HG02970 (cell line): Measurements from ENCODE around the gene C4A.
"Not testable (repeated sequence)": the region's sequence is repeated elsewhere in the genome, so short reads cannot be mapped to it uniquely, and the experiment has no call there.

Experiments used
- ATAC-seq: cut with Tn5 transposase; IDR thresholded peaks from one replicate; pipeline ENCODE4 v1.9.1; 2021; ENCODE audit warnings: mild to moderate bottlenecking, moderate library complexity, moderate number of reproducible peaks; ENCODE audit not compliant: unreplicated experiment, low FRiP score

The C4A gene

DNA sequence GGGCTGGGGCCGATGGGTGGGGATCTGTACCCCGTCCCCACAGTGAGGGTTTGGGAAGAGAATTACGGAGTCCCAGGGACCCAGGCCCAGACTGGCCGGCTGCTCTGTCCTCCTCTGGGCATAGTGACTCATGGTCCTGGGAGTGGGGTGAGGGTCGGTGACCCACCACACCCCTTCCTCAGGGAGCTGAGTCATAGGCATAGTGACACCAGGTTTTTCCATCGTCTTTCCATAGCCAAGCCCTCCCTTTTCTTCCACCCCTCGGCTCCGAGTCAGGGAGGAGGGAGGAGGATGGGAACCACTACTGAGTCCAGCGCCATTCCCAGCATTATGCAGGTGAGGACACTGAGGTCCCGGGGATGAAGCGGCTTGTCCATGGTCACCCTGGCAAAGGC, 65.2 kb downstream of the C4A start:
- no peak for ATAC-seq

DNA sequence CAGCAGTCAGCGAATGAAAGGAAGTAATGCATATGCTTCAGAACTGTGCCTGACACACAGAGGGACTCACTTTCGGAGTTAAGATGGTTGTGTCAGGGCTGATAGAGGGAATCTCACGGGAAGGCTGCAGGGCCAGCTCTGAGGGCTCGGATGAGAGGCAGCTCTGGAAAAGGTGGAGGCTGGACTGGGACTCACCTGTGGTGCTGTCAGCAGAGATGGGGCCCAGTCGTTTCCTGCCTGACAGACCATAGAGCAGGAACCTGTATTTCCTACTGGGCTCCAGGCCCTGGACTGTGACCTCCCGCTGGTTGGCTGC, 65.6 kb downstream of the C4A start:
- ATAC-seq, result no peak

DNA sequence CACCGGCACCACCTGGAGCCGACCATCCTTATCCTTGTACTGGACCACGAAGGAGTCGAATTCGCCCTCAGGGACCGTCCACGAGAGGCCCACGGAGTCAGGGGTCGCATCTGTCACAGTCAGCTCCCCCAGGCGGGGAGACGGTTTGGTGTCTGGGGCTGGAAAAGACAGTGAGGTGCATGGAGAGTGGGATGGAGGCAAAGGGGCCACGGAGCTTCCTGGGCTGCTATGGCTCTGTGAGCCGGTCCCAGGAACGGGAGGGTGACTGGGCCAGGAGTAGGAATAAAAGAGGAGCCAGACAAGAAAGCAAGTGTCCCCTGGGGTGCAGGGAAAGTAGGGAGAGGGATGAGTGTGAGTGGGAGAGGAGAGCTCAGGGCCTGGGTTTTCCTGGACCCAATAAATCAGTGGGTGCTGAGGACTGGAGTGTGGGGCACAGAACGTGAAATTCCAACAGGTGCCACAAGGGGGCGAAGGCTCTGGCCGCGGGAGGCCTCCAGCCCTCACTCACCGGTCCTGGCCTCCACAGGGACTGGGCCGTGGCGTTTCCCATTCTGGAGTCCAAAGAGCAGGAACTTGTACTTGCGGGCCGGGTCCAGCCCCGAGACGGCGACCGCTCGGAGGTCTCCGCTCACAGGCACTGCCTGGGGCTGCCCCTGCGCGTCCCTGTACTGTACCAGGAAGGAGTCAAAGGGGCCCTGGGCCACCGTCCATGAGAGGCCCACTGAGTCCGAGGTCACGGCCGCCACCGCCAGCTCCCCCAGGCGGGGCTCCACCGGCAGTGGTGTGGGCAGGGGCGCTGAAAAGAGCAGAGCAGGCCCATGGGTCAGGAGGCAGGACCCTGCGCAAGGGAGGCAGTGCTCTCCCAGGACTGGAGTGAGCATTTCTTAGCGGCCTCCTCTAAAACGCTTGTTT, 66.3 kb downstream of the C4A start:
- no peak for ATAC-seq

DNA sequence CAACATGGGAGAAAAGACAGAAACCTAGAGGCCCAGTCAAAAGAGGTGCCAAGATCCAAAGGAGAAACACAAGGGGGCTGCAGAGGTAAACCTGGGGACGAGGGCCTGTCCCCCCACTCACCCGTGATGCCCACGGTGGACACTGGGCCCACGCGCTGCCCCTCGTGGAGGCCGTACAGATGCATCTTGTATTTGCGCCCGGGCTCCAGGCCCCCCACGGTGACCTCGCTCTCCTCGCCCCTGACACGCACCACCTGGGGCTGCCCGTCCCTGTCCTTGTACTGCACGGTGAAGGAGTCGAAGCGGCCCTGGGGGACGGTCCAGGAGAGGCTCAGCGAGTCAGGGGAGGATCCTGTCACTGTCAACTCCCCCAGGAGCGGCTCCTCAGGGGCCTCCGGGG, 67.3 kb downstream of the C4A start:
- not testable (repeated sequence) for ATAC-seq

DNA sequence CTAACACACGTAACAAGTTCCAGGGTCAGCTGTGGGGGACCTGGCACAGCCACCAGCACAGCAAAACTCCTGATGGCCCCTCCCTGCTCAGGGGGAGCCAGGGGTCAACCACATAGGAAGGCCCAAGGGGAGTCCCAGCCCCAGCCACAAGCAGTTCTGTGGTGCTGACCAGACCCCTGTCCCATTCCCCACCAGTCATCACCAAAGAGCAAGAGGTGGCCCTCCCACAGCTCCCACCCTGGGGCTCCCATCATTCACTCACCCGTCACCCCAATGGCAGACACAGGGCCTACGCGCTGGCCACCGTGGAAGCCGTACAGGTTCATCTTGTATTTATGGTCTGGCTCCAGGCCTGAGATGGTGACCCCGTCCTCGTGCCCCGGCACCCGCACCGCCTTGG, 67.9 kb downstream of the C4A start:
- not testable (repeated sequence) for ATAC-seq

DNA sequence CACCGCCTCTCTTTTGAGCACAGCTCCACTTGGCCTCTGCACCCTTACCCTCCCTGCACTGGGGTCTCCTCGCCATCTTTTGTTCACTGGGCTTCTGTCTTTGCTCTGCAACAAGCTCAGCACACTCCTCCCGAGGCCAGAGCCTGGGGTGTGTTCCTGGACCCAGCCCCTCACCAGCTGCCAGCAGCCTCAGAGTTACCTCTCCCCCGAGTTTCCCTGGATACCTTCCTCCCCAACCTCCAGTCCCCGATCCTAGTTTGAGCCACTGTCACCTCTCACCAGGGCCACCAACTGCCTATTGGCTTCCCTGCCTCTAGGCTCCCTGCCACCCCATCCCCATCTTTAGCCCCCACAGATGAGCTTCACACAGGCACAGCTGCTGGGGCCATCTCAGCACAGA, 68.7 kb downstream of the C4A start:
- ATAC-seq, result no peak
